HCT116 (cell line): ENCODE measurements around the gene RTTN. TPM values are rescaled to one million over a fixed set of nuclear protein-coding genes. Genes with fewer than 3 reads are reported as not detected.

ENCODE experiments used
- ATAC-seq: fragments of 200-7000 bp; cut with Tn5 transposase; 2 replicates; pipeline ENCODE4 v1.9.1; 2020; ENCODE audit warnings: mild to moderate bottlenecking, moderate library complexity
- BruUV-seq: library from RNA; stranded (reverse); fragments of 400-500 nt; replicated peaks from 2 replicates; lab custom pipeline; 2021; lab: Mats Ljungman, UMichigan
- CTCF ChIA-PET: fragments of 300-600 bp; sonication (Branson Sonifier 250); formaldehyde crosslinking; loops from one replicate; lab custom pipeline; 2021; ENCODE audit warnings: antibody characterized with exemption; lab: Charles Lee
- POLR2A ChIA-PET: fragments of 300-600, 350-600 bp; sonication (Branson Sonifier 250); formaldehyde crosslinking; loops from one replicate; lab custom pipeline; 2021; ENCODE audit warnings: antibody characterized with exemption; lab: Charles Lee
- RAD21 ChIA-PET, 2 experiments: fragments of 300-600 bp; sonication (Branson Sonifier 250); formaldehyde crosslinking; loops; one replicate each; lab custom pipeline; 2023; ENCODE audit warnings: low total read pairs in 2 of 2; ENCODE audit not compliant: uncharacterized antibody in 2 of 2, unreplicated experiment in 2 of 2, low non-redundant PET in 1 of 2; lab: Charles Lee
- DNase-seq: peaks from one replicate; pipeline ENCODE4 v3.0.0-alpha.2; 2010; ENCODE audit warnings: low read depth, low spot score
- H2AFZ ChIP-seq: fragments of 200-600 bp; shearing (Covaris generic), sonication (generic); 2 replicates; pipeline ENCODE4 v1.6.1; 2017; ENCODE audit warnings: low read depth, mixed run types, mixed read lengths, antibody characterized with exemption, low read length; ENCODE audit not compliant: poor library complexity, severe bottlenecking
- H3K27ac ChIP-seq: 2 replicates; pipeline ENCODE4 v1.5.1; 2012; ENCODE audit warnings: low read depth, low read length
- H3K27me3 ChIP-seq: fragments of 200-600 bp; sonication (generic); 2 replicates; pipeline ENCODE4 v1.6.1; 2016; ENCODE audit warnings: mixed run types, low read length, mixed read lengths; ENCODE audit not compliant: insufficient read depth
- H3K36me3 ChIP-seq, 2 experiments: fragments of 200-500 bp in 1 of 2; fragments of 200-600 bp in 1 of 2; sonication (Bioruptor generic) in 1 of 2; sonication (generic) in 1 of 2; 2 replicates each; pipeline versions ENCODE4 v1.5.1 to v1.6.1; 2014 to 2016; ENCODE audit warnings: low read length in 2 of 2, inconsistent platforms in 1 of 2, mixed read lengths in 1 of 2, mixed run types in 1 of 2; ENCODE audit not compliant: insufficient read depth in 2 of 2, control insufficient read depth in 1 of 2
- H3K4me1 ChIP-seq, 2 experiments: fragments of 200-600 bp in 1 of 2; sonication (generic) in 1 of 2; 2 replicates each; pipeline versions ENCODE4 v1.5.1 to v1.6.1; 2012 to 2017; ENCODE audit warnings: low read length in 2 of 2, inconsistent platforms in 1 of 2, mild to moderate bottlenecking in 1 of 2, mixed read lengths in 1 of 2, mixed run types in 1 of 2, moderate library complexity in 1 of 2; ENCODE audit not compliant: insufficient read depth in 2 of 2, control insufficient read depth in 1 of 2
- H3K4me2 ChIP-seq: fragments of 200-600 bp; sonication (generic); 2 replicates; pipeline ENCODE4 v1.6.1; 2017; ENCODE audit warnings: mixed run types, low read length, mixed read lengths
- H3K4me3 ChIP-seq, 2 experiments: fragments of 200-600 bp in 1 of 2; sonication (generic) in 1 of 2; replicated peaks in 1 of 2; 2 replicates each; pipeline ENCODE4 v1.5.1; 2011 to 2016; ENCODE audit warnings: low read length in 2 of 2, control low read depth in 1 of 2, low read depth in 1 of 2, mild to moderate bottlenecking in 1 of 2, mixed read lengths in 1 of 2, mixed run types in 1 of 2
- H3K79me2 ChIP-seq: fragments of 200-600 bp; sonication (generic); 2 replicates; pipeline ENCODE4 v1.6.1; 2017; ENCODE audit warnings: mild to moderate bottlenecking, mixed run types, low read length, moderate library complexity, mixed read lengths; ENCODE audit not compliant: insufficient read depth
- H3K9ac ChIP-seq: fragments of 200-600 bp; sonication (generic); 2 replicates; pipeline ENCODE4 v1.6.1; 2016; ENCODE audit warnings: low read length, mixed read lengths
- H3K9me2 ChIP-seq: fragments of 200-600 bp; sonication (generic), shearing (Covaris generic); 2 replicates; pipeline ENCODE4 v1.6.1; 2017; ENCODE audit warnings: mixed run types, mild to moderate bottlenecking, moderate library complexity; ENCODE audit not compliant: insufficient read depth
- H3K9me3 ChIP-seq, 2 experiments: fragments of 200-500 bp in 1 of 2; fragments of 200-600 bp in 1 of 2; sonication (Bioruptor generic) in 1 of 2; sonication (generic) in 1 of 2; 2 replicates each; pipeline ENCODE4 v1.6.1; 2014 to 2017; ENCODE audit warnings: low read length in 2 of 2, mixed read lengths in 2 of 2, inconsistent platforms in 1 of 2, low read depth in 1 of 2, mild to moderate bottlenecking in 1 of 2, mixed run types in 1 of 2, moderate library complexity in 1 of 2; ENCODE audit not compliant: control insufficient read depth in 1 of 2, insufficient read depth in 1 of 2
- H4K20me1 ChIP-seq: fragments of 200-600 bp; sonication (generic), shearing (Covaris generic); 2 replicates; pipeline ENCODE4 v1.6.1; 2017; ENCODE audit warnings: mixed run types, mild to moderate bottlenecking, moderate library complexity; ENCODE audit not compliant: insufficient read depth
- ATF3 ChIP-seq: IDR thresholded peaks from 2 replicates; pipeline ENCODE4 v1.6.1; 2012
- CEBPB ChIP-seq: IDR thresholded peaks from 2 replicates; pipeline ENCODE4 v1.6.1; 2012; ENCODE audit warnings: low read depth
- EZH2 ChIP-seq: fragments of 200-600 bp; sonication (generic); IDR thresholded peaks from 2 replicates; pipeline ENCODE4 v1.6.1; 2017; ENCODE audit warnings: antibody characterized with exemption, mixed run types
- EZH2phosphoT487 ChIP-seq: fragments of 200-600 bp; IDR thresholded peaks from 2 replicates; pipeline ENCODE4 v1.6.1; 2018; ENCODE audit warnings: antibody characterized with exemption, borderline replicate concordance
- FOSL1 ChIP-seq: IDR thresholded peaks from 2 replicates; pipeline ENCODE4 v1.6.1; 2012; ENCODE audit warnings: low read depth
- POLR2A ChIP-seq: IDR thresholded peaks from 2 replicates; pipeline ENCODE4 v1.7.0; 2011; ENCODE audit warnings: borderline replicate concordance; ENCODE audit not compliant: insufficient read depth, insufficient read length; ENCODE audit errors: extremely low read depth
- RAD21 ChIP-seq: IDR thresholded peaks from 2 replicates; pipeline ENCODE4 v1.6.1; 2012; ENCODE audit warnings: low read depth, mild to moderate bottlenecking
- SIN3A ChIP-seq: IDR thresholded peaks from 2 replicates; pipeline ENCODE4 v1.6.1; 2012; ENCODE audit warnings: low read depth
- YY1 ChIP-seq: IDR thresholded peaks from 2 replicates; pipeline ENCODE4 v1.6.1; 2011; ENCODE audit warnings: low read length, low read depth, moderate library complexity, mild to moderate bottlenecking; ENCODE audit not compliant: insufficient replicate concordance; ENCODE audit errors: extremely low read depth
- ZNF274 ChIP-seq: fragments of 200-500 bp; sonication (Bioruptor generic); IDR thresholded peaks from 2 replicates; pipeline ENCODE4 v1.6.1; 2014; ENCODE audit warnings: mild to moderate bottlenecking, low read depth, low read length, inconsistent platforms
- intact Hi-C: fragments of 100-400 bp; cut with micrococcal nuclease; formaldehyde crosslinking; loops from 2 replicates; pipeline ENCODE4 v1.10.0; 2022
- total RNA-seq: library from RNA; stranded (reverse); gene quantifications from one replicate; pipeline ENCODE4 v1.2.1, GENCODE V29; 2021; ENCODE audit not compliant: unreplicated experiment
- TF ChIP-seq, protein P1 (sequence below): IDR thresholded peaks from 2 replicates; pipeline ENCODE4 v1.6.1; 2011; ENCODE audit warnings: mild to moderate bottlenecking, low read length, moderate library complexity; ENCODE audit not compliant: insufficient replicate concordance; ENCODE audit errors: extremely low read depth

The RTTN gene
- total RNA-seq, 1 experiment from 2014 or later = 41.2 TPM

- POLR2A ChIA-PET = no interaction called here
- ATAC-seq = no peak
- Histone ChIP-seq H3K4me3 (no peak overlapping the region), H3K4me2 (no peak overlapping the region), H3K9ac (no peak overlapping the region), H3K9me3 (no peaks in the 10 kb centered on the region)
- BruUV-seq = no TSS peak
- CTCF ChIA-PET = no interaction called here
- TF ChIP-seq YY1 (no peak), SIN3A (no peak), ZNF274 (no peak)
- TF ChIP-seq, all 23 proteins: peak for 0
- intact Hi-C loops = no loop called here
- Histone ChIP-seq H3K27ac (no peak overlapping the region), H2AFZ (no peak overlapping the region), H3K4me1 (no peaks in the 10 kb centered on the region), H4K20me1 (no peaks in the 10 kb centered on the region), H3K79me2 (no peaks in the 10 kb centered on the region), H3K9me2 (no peaks in the 10 kb centered on the region), H3K27me3 (no peaks in the 10 kb centered on the region), H3K36me3 (no peaks in the 10 kb centered on the region)
- RAD21 ChIA-PET = no interaction called here
- DNase-seq = no peak
Observed at GRCh38 chr18:69982417-69982816, 223.1 kb downstream of the RTTN start.

DNA sequence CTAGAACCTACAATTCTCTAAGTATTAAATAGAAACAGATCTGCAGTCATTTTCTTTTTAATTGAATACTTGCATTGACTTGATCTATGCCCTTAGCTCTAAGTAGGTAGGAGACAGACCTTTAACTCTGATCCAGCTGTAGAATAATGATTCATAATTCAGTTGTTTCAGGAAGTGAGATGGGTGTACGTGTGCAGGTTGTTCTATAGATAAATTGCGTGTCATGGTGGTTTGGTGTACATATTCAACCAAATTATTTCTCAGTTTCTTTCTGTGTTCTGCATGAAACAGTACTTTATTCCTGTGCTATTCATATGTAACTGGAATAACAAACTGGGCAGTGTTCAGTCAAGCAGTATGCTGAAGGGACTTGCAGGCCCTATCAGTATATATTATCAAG is 223.5 kb downstream of the RTTN start:
- ChIA-PET RAD21 (no interaction called here), CTCF (no interaction called here), POLR2A (no interaction called here)
- ATAC-seq (no peak), DNase-seq (no peak)
- Histone ChIP-seq H3K9me2 (no peaks in the 10 kb centered on the region), H3K36me3 (no peaks in the 10 kb centered on the region), H3K4me1 (no peaks in the 10 kb centered on the region), H3K4me2 (no peak overlapping the region), H3K27ac (no peak overlapping the region), H3K4me3 (no peak overlapping the region), H2AFZ (no peak overlapping the region), H3K27me3 (no peaks in the 10 kb centered on the region), H3K79me2 (no peaks in the 10 kb centered on the region), H3K9me3 (no peaks in the 10 kb centered on the region), H3K9ac (no peak overlapping the region), H4K20me1 (no peaks in the 10 kb centered on the region)
- intact Hi-C loops = no loop called here
- TF ChIP-seq FOSL1 (no peak), POLR2A (no peak), EZH2 (no peak), RAD21 (no peak), ATF3 (no peak), CEBPB (no peak), EZH2phosphoT487 (no peak)
- TF ChIP-seq, protein P1, sequence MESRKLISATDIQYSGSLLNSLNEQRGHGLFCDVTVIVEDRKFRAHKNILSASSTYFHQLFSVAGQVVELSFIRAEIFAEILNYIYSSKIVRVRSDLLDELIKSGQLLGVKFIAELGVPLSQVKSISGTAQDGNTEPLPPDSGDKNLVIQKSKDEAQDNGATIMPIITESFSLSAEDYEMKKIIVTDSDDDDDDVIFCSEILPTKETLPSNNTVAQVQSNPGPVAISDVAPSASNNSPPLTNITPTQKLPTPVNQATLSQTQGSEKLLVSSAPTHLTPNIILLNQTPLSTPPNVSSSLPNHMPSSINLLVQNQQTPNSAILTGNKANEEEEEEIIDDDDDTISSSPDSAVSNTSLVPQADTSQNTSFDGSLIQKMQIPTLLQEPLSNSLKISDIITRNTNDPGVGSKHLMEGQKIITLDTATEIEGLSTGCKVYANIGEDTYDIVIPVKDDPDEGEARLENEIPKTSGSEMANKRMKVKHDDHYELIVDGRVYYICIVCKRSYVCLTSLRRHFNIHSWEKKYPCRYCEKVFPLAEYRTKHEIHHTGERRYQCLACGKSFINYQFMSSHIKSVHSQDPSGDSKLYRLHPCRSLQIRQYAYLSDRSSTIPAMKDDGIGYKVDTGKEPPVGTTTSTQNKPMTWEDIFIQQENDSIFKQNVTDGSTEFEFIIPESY = no peak
- BruUV-seq = no TSS peak
